Measurements from ENCODE around the gene FBXW10. TPM values are rescaled to one million over a fixed set of nuclear protein-coding genes. Genes with fewer than 3 reads are reported as not detected.

The FBXW10 gene, protein sequence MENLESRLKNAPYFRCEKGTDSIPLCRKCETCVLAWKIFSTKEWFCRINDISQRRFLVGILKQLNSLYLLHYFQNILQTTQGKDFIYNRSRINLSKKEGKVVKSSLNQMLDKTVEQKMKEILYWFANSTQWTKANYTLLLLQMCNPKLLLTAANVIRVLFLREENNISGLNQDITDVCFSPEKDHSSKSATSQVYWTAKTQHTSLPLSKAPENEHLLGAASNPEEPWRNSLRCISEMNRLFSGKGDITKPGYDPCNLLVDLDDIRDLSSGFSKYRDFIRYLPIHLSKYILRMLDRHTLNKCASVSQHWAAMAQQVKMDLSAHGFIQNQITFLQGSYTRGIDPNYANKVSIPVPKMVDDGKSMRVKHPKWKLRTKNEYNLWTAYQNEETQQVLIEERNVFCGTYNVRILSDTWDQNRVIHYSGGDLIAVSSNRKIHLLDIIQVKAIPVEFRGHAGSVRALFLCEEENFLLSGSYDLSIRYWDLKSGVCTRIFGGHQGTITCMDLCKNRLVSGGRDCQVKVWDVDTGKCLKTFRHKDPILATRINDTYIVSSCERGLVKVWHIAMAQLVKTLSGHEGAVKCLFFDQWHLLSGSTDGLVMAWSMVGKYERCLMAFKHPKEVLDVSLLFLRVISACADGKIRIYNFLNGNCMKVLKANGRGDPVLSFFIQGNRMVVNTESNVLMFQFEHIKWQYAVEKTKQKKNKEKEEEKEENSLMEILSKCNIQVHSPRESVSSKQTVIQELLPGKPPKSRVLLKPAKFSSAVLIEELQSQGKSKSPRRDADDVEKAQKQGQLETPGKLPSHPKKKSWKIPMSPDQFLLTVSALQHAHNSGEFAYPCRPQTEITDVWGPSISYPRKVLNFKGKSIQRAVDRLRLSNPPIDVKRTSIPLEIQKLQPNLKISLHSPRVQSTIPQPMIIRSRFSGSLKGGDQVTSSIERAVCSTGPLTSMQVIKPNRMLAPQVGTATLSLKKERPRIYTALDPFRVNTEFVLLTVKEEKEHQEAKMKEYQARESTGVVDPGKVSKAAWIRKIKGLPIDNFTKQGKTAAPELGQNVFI
- 0.10 TPM in 1 of 2 replicates, not detected in the other for total RNA-seq

DNA sequence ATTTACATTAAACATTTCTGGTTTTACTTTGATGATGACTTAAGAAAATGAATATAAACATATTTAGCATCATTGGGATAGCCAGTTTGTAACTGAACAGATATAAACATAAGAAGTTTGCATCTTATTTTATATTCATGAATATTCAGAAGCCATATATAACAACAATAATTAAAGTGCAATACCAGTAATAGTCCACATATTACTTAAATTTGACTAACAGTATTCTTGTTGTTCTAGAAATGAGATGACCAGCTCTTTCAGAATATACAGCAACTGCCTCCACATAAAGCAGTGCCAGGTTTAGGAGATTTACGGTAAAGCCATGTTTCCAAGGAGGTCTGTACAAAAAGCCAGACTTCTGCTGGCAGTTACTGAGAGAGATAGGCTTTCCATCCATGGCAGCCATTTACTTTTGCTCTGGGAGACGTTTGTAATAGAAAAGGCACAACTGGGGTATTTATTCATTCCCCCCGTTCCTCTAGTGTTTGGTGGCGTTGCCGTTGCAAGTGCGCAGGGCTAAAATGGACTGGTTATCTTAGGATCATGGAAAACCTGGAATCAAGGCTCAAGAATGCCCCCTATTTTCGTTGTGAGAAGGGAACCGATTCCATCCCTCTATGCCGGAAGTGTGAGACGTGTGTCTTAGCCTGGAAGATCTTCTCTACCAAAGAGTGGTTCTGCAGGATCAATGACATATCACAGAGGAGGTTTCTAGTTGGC, at the start of gene FBXW10:
Gene FBXW10 (plus strand): TSS at position 356 of the 723 bp plus-strand sequence. CDS start 191 bp downstream, at position 547.

DNA sequence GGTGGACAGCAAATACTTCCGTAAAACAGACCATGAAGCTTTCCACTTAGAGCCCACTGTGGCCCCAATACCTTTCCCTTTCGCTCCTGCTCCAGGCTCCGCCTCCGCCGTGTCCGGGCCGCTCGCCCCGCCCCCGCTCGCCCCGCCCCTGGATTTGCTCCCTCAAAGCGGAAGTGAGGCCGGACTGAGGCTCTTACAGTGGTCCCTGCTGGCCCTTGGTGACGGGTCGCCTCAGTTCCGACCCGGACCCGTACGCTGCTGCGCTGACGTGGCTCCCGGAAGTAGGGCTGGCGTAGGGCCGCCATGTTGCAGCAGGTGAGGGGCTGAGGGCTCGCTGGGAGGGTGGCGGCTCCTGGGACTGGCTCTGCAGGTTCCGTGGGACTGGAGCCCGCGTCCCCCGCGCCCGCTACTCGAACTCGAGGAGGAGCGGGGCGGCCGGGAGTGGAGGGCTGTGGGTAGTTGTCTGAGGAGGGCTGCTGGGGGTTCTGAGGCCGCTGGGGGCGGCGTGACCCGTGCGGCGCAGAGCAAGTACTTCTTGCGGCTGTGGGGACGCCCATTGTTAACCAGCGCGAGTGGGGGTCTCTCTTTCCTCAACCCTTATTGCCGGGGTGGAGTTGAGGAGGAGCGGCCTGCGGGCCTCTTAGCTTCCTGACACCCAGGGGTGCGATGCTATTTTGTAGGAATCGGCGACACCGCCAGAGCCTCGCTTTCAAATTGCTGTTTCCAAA, 37.3 kb downstream of the FBXW10 start, which contains the start of gene TVP23B:
Gene TVP23B (plus strand): TSS at position 193 of the 728 bp plus-strand sequence. CDS start 111 bp downstream, at position 304.

Other genes with a start within 250 kb of the FBXW10 start
- not detected in 2 replicates for gene TBC1D28, start 99.7 kb upstream of the FBXW10 start, total RNA-seq
- gene FOXO3B, start 61.7 kb upstream of the FBXW10 start, total RNA-seq: 6.2 and 7.1 TPM in 2 replicates
- gene TVP23B, start 37.1 kb downstream of the FBXW10 start, total RNA-seq: 29.6 and 30.2 TPM in 2 replicates
- gene PRPSAP2, start 114.1 kb downstream of the FBXW10 start, total RNA-seq: 13.6 and 14.2 TPM in 2 replicates
- gene SLC5A10, start 208.1 kb downstream of the FBXW10 start, total RNA-seq: not detected in 2 replicates